B cell (primary cell): ENCODE results near the gene CHD9. TPM values are rescaled to one million over a fixed set of nuclear protein-coding genes. Genes with fewer than 3 reads are reported as not detected.

Experiments used
- ATAC-seq: fragments of 200-7000 bp; cut with Tn5 transposase; one replicate; pipeline ENCODE4 v1.10.0; 2021; ENCODE audit warnings: low read depth, mild to moderate bottlenecking, moderate number of reproducible peaks, moderate library complexity
- CTCF ChIA-PET: fragments of 350-600 bp; sonication (Branson Sonifier 250); formaldehyde crosslinking; loops from one replicate; lab custom pipeline; 2021; ENCODE audit warnings: antibody characterized with exemption, inconsistent platforms; lab: Charles Lee
- POLR2A ChIA-PET: fragments of 350-600 bp; sonication (Branson Sonifier 250); formaldehyde crosslinking; loops from one replicate; lab custom pipeline; 2021; ENCODE audit warnings: antibody characterized with exemption; lab: Charles Lee
- DNase-seq: peaks from one replicate; pipeline ENCODE4 v3.0.0; 2013
- H2AFZ ChIP-seq: 2 replicates; pipeline ENCODE4 v1.6.1; 2012; ENCODE audit warnings: mild to moderate bottlenecking, low read depth, low read length; ENCODE audit not compliant: insufficient read depth, poor library complexity, severe bottlenecking
- H3K27ac ChIP-seq, 2 donors: 1 replicate in 1 of 2; 2 replicates in 1 of 2; pipeline ENCODE4 v1.5.1; 2012 to 2013; ENCODE audit warnings: low read length in 2 of 2, mild to moderate bottlenecking in 2 of 2, moderate library complexity in 1 of 2
- H3K27me3 ChIP-seq, 4 experiments: fragments of 200-600 bp in 1 of 4; sonication (generic) in 1 of 4; replicated peaks in 1 of 4; 1 replicate in 2 of 4; 2 replicates in 2 of 4; pipeline versions ENCODE4 v1.6.1 to v1.7.0; 2013 to 2016; ENCODE audit warnings: low read length in 3 of 4, mild to moderate bottlenecking in 2 of 4, mixed read lengths in 1 of 4, moderate library complexity in 1 of 4; ENCODE audit not compliant: insufficient read depth in 4 of 4, control insufficient read depth in 3 of 4; ENCODE audit errors: control extremely low read depth in 1 of 4
- H3K36me3 ChIP-seq, 2 experiments: replicated peaks in 1 of 2; 1 replicate in 1 of 2; 2 replicates in 1 of 2; pipeline versions ENCODE4 v1.6.1 to v1.7.1; 2013; ENCODE audit warnings: low read length in 1 of 2; ENCODE audit not compliant: insufficient read depth in 2 of 2, control insufficient read depth in 1 of 2; ENCODE audit errors: control extremely low read depth in 1 of 2, extremely low read depth in 1 of 2
- H3K4me1 ChIP-seq, 2 donors: fragments of 200-600 bp in 1 of 2; sonication (generic) in 1 of 2; 1 replicate in 1 of 2; 2 replicates in 1 of 2; pipeline versions ENCODE4 v1.5.1 to v1.6.1; 2013 to 2017; ENCODE audit warnings: low read length in 2 of 2; ENCODE audit not compliant: control insufficient read depth in 2 of 2, insufficient read depth in 2 of 2
- H3K4me2 ChIP-seq: replicated peaks from 2 replicates; pipeline ENCODE3; 2012; ENCODE audit warnings: mild to moderate bottlenecking, low read depth, low read length; ENCODE audit not compliant: poor library complexity, severe bottlenecking
- H3K4me3 ChIP-seq, 5 experiments: fragments of 200-600 bp in 1 of 5; sonication (generic) in 1 of 5; 1 replicate in 3 of 5; 2 replicates in 2 of 5; pipeline versions ENCODE4 v1.5.1 to v1.7.0; 2011 to 2016; ENCODE audit warnings: low read length in 4 of 5, mild to moderate bottlenecking in 4 of 5, low read depth in 2 of 5, control low read depth in 1 of 5, moderate library complexity in 1 of 5; ENCODE audit not compliant: insufficient read depth in 1 of 5; ENCODE audit errors: control extremely low read depth in 1 of 5, extremely low read depth in 1 of 5
- H3K79me2 ChIP-seq: fragments of 200-600 bp; sonication (generic); one replicate; pipeline ENCODE4 v1.6.0; 2016; ENCODE audit warnings: low read length; ENCODE audit not compliant: control insufficient read depth, insufficient read depth
- H3K9ac ChIP-seq: fragments of 200-600 bp; sonication (generic); 2 replicates; pipeline ENCODE4 v1.6.1; 2017; ENCODE audit warnings: mild to moderate bottlenecking, low read length, moderate library complexity
- H3K9me3 ChIP-seq, 3 donors: one replicate each; pipeline versions ENCODE4 v1.6.1 to v1.7.1; 2013; ENCODE audit warnings: low read length in 2 of 3; ENCODE audit not compliant: control insufficient read depth in 2 of 3, insufficient read depth in 1 of 3; ENCODE audit errors: control extremely low read depth in 1 of 3
- H4K20me1 ChIP-seq: 2 replicates; pipeline ENCODE4 v1.6.0; 2012; ENCODE audit warnings: mild to moderate bottlenecking, low read length; ENCODE audit not compliant: insufficient read depth, control insufficient read depth, poor library complexity, severe bottlenecking
- H3K27ac Mint-ChIP-seq: one replicate; pipeline ENCODE4 v1.8.0; 2021; ENCODE audit warnings: mixed read lengths
- H3K27me3 Mint-ChIP-seq: one replicate; pipeline ENCODE4 v1.8.0; 2021; ENCODE audit warnings: mixed read lengths
- H3K4me1 Mint-ChIP-seq: one replicate; pipeline ENCODE4 v1.8.0; 2021; ENCODE audit warnings: mixed read lengths
- H3K4me3 Mint-ChIP-seq: one replicate; pipeline ENCODE4 v1.8.0; 2021; ENCODE audit warnings: mixed read lengths
- H3K9me3 Mint-ChIP-seq: one replicate; pipeline ENCODE4 v1.8.0; 2022; ENCODE audit warnings: mixed read lengths; ENCODE audit not compliant: insufficient read depth
- EZH2 ChIP-seq: IDR thresholded peaks from 2 replicates; pipeline ENCODE4 v1.6.1; 2012; ENCODE audit warnings: borderline replicate concordance, low read depth, mild to moderate bottlenecking, moderate library complexity, low read length; ENCODE audit not compliant: insufficient read depth, poor library complexity, severe bottlenecking
- WGBS: methylation state at CpG from one replicate; pipeline ENCODE4 v1.1.5; 2013; ENCODE audit warnings: missing lambda C conversion rate; ENCODE audit not compliant: insufficient coverage; 5-methylcytosine and 5-hydroxymethylcytosine counted together
- intact Hi-C: fragments of 100-400 bp; cut with micrococcal nuclease; formaldehyde crosslinking; loops from one replicate; pipeline ENCODE4 v1.10.0; 2022
- polyA plus RNA-seq: library from polyadenylated mRNA; depleted of rRNA; stranded (reverse); fragments of >200 nt; gene quantifications from 2 replicates; pipeline ENCODE4 v1.2.3, GENCODE V29; 2012
- total RNA-seq, 2 donors: library from RNA; stranded (reverse); fragments of 120-200 nt in 1 of 2; gene quantifications; 1 replicate in 1 of 2; 2 replicates in 1 of 2; pipeline versions ENCODE4 v1.2.3 to v1.2.4, GENCODE V29; 2013 to 2022
- TF ChIP-seq, protein P1 (sequence below): fragments of 200-600 bp; IDR thresholded peaks from one replicate; pipeline ENCODE4 v1.8.0; 2022; ENCODE audit warnings: antibody characterized with exemption, mild to moderate bottlenecking

The CHD9 gene
- total and polyA plus RNA-seq, 2 donors (not counting 1 experiment from before 2014, with no cell fraction given): 12.2 to 102 TPM

DNA sequence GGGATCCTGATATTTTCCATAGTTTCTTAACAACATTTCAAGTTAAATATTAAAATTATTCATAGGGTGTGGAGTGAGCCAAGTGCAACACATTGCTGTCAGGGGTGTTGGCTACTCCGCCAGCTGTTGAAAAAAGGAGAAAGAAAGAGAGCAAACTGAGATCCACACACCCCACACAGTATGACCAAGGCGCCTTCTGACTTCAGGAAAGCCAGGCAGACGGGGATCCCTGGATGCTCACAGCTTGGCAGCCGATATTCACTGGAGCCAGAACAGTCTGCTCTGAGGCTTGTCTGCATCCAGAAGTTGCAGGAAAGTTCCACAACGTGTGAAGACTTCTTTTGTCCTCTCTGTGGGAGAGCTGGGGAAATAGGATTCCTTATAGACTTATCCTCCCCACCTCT is 11.4 kb upstream of the CHD9 start:
- Histone ChIP-seq H3K36me3 (no peaks in the 10 kb centered on the region), H3K27ac (no peak overlapping the region), H2AFZ (no peak overlapping the region), H3K4me3 (no peak overlapping the region), H3K27me3 (peaks cover 0 to 6% (median 2%) of the 10 kb centered on the region in 4 experiments), H3K9ac (no peak overlapping the region), H3K4me1 (peaks cover 0 to 3% of the 10 kb centered on the region in 2 donors), H3K9me3 (no peaks in the 10 kb centered on the region), H3K79me2 (no peaks in the 10 kb centered on the region), H4K20me1 (no peaks in the 10 kb centered on the region), H3K4me2 (no peak overlapping the region)
- 94% methylated on average over 3 of the region's 5 CpGs for WGBS
- H3K27me3 Mint-ChIP-seq: peaks cover 20% of the 10 kb centered on the region
- no peaks in the 10 kb centered on the region for H3K4me1 Mint-ChIP-seq
- TF ChIP-seq, protein P1, sequence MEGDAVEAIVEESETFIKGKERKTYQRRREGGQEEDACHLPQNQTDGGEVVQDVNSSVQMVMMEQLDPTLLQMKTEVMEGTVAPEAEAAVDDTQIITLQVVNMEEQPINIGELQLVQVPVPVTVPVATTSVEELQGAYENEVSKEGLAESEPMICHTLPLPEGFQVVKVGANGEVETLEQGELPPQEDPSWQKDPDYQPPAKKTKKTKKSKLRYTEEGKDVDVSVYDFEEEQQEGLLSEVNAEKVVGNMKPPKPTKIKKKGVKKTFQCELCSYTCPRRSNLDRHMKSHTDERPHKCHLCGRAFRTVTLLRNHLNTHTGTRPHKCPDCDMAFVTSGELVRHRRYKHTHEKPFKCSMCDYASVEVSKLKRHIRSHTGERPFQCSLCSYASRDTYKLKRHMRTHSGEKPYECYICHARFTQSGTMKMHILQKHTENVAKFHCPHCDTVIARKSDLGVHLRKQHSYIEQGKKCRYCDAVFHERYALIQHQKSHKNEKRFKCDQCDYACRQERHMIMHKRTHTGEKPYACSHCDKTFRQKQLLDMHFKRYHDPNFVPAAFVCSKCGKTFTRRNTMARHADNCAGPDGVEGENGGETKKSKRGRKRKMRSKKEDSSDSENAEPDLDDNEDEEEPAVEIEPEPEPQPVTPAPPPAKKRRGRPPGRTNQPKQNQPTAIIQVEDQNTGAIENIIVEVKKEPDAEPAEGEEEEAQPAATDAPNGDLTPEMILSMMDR: no peak
- TF ChIP-seq EZH2: no peak
- DNase-seq (no peak), ATAC-seq (no peak)
- no peak overlapping the region for H3K4me3 Mint-ChIP-seq
- H3K9me3 Mint-ChIP-seq: no peaks in the 10 kb centered on the region
- intact Hi-C loops: no loop called here
- CTCF ChIA-PET: no interaction called here
- no peak overlapping the region for H3K27ac Mint-ChIP-seq
- POLR2A ChIA-PET: no interaction called here

DNA sequence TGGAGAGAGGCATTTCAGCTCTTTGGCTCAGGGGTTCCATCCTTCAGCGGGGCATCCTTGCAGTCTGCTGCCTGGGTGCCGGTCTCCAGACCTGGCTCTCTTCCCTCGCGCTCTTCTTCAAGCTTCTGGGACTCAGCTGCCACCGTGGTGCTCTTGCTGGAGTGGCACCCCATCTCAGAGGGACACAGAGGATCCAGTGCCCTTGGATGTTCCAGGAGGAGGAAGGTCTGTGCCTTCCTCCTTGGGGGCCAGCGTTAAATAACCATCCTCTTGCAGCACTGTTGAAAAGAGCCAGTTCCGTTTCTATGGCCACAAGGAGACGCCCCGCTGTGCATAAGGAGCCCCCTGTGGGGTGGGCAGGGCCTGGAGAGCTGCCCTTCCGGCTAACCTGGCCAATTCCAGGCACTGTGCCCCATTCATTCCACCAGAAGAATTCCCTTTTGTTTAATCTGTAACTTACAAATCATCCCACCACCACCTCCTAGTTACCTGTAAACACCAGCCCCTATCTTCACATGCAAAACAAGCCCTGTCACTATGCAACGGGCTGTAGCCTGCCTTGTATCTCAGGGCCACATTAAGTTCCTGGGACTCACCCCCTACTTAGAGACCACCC is 10.7 kb upstream of the CHD9 start:
- Histone ChIP-seq H3K27ac (no peak overlapping the region), H4K20me1 (no peaks in the 10 kb centered on the region), H3K9ac (no peak overlapping the region), H3K4me3 (no peak overlapping the region), H2AFZ (no peak overlapping the region), H3K4me1 (peaks cover 0 to 3% of the 10 kb centered on the region in 2 donors), H3K9me3 (no peaks in the 10 kb centered on the region), H3K36me3 (no peaks in the 10 kb centered on the region), H3K27me3 (peaks cover 0 to 6% (median 2%) of the 10 kb centered on the region in 4 experiments), H3K79me2 (no peaks in the 10 kb centered on the region), H3K4me2 (no peak overlapping the region)
- Mint-ChIP-seq H3K4me1 (no peaks in the 10 kb centered on the region), H3K9me3 (no peaks in the 10 kb centered on the region), H3K27ac (no peak overlapping the region), H3K27me3 (peaks cover 20% of the 10 kb centered on the region), H3K4me3 (no peak overlapping the region)
- no peak for TF ChIP-seq EZH2
- TF ChIP-seq, protein P1: no peak
- ChIA-PET CTCF (no interaction called here), POLR2A (no interaction called here)
- ATAC-seq (no peak), DNase-seq (no peak)
- 79% methylated on average over 10 of the region's 11 CpGs for WGBS
- intact Hi-C loops: no loop called here
